HG02870 (cell line): Measurements from ENCODE around the gene DIP2B.

Source experiments
- ATAC-seq: cut with Tn5 transposase; IDR thresholded peaks from one replicate; pipeline ENCODE4 v1.9.1; 2021; ENCODE audit warnings: mild to moderate bottlenecking, moderate library complexity; ENCODE audit not compliant: unreplicated experiment

The DIP2B gene

GRCh38 chr12:50606675-50607375, 102.0 kb downstream of the DIP2B start:
- no peak for ATAC-seq

- ATAC-seq: no peak
Measured at GRCh38 chr12:50609292-50609874, 104.6 kb downstream of the DIP2B start.

- no peak for ATAC-seq
Measured at GRCh38 chr12:50610171-50610570, 105.4 kb downstream of the DIP2B start.

GRCh38 chr12:50611021-50611744, 106.4 kb downstream of the DIP2B start:
- no peak for ATAC-seq

GRCh38 chr12:50612882-50613281, 108.1 kb downstream of the DIP2B start:
- no peak for ATAC-seq

GRCh38 chr12:50613463-50613862, 108.7 kb downstream of the DIP2B start:
- ATAC-seq: no peak

GRCh38 chr12:50614167-50614759, 109.5 kb downstream of the DIP2B start:
- no peak for ATAC-seq

GRCh38 chr12:50615145-50615906, 110.5 kb downstream of the DIP2B start:
- no peak for ATAC-seq

GRCh38 chr12:50615907-50616296, 111.1 kb downstream of the DIP2B start:
- no peak for ATAC-seq

GRCh38 chr12:50617657-50618056, 112.9 kb downstream of the DIP2B start:
- no peak for ATAC-seq

- ATAC-seq: no peak
Measured at GRCh38 chr12:50618864-50619609, 114.3 kb downstream of the DIP2B start.

- ATAC-seq: no peak
Measured at GRCh38 chr12:50619610-50619958, 114.8 kb downstream of the DIP2B start.

GRCh38 chr12:50620109-50620977, 115.6 kb downstream of the DIP2B start:
- no peak for ATAC-seq

- ATAC-seq: no peak
Measured at GRCh38 chr12:50620978-50621360, 116.2 kb downstream of the DIP2B start.

GRCh38 chr12:50621399-50622300, 116.9 kb downstream of the DIP2B start:
- no peak for ATAC-seq

GRCh38 chr12:50625029-50625925, 120.5 kb downstream of the DIP2B start:
- no peak for ATAC-seq

- no peak for ATAC-seq
Measured at GRCh38 chr12:50626026-50626425, 121.2 kb downstream of the DIP2B start.
